ENCODE data around the gene MICOS13. TPM values are rescaled to one million over a fixed set of nuclear protein-coding genes. Genes with fewer than 3 reads are reported as not detected.
A peak's percentile ranks its signal among the peaks of the same experiment; 100 is the strongest.

The MICOS13 gene
- total RNA-seq, 1 donor from 2014 or later = 42.2 TPM

GRCh38 chr19:5631567-5632240, 48.6 kb downstream of the MICOS13 start:
- Mint-ChIP-seq H3K27me3 (no peaks in the 10 kb centered on the region), H3K4me3 (no peak overlapping the region), H3K36me3 (peaks cover 27% of the 10 kb centered on the region), H3K27ac (peak overlapping the region; percentile 48), H3K9me3 (no peaks in the 10 kb centered on the region), H3K4me1 (ENCODE audit: unreplicated experiment) (peaks cover 21% of the 10 kb centered on the region)
- no peak for TF ChIP-seq CTCF (conservative IDR thresholded peaks at IDR 0.05)
- DNase-seq (ENCODE audit: extremely low spot score, unreplicated experiment) = no peak

- TF ChIP-seq CTCF (conservative IDR thresholded peaks at IDR 0.05) = no peak
- Mint-ChIP-seq H3K4me3 (no peak overlapping the region), H3K36me3 (peaks cover 32% of the 10 kb centered on the region), H3K9me3 (no peaks in the 10 kb centered on the region), H3K4me1 (ENCODE audit: unreplicated experiment) (peaks cover 43% of the 10 kb centered on the region), H3K27ac (no peak overlapping the region), H3K27me3 (no peaks in the 10 kb centered on the region)
- DNase-seq (ENCODE audit: extremely low spot score, unreplicated experiment) = no peak
These were observed 51.3 kb downstream of the MICOS13 start for GRCh38 chr19:5628919-5629481.

GRCh38 chr19:5628461-5628860, 51.9 kb downstream of the MICOS13 start:
- no peaks in the 10 kb centered on the region for H3K9me3 Mint-ChIP-seq
- TF ChIP-seq CTCF (conservative IDR thresholded peaks at IDR 0.05) = no peak
- peaks cover 43% of the 10 kb centered on the region for H3K4me1 Mint-ChIP-seq (ENCODE audit: unreplicated experiment)
- no peak overlapping the region for H3K4me3 Mint-ChIP-seq
- no peak overlapping the region for H3K27ac Mint-ChIP-seq
- no peak for DNase-seq (ENCODE audit: extremely low spot score, unreplicated experiment)
- peaks cover 32% of the 10 kb centered on the region for H3K36me3 Mint-ChIP-seq
- H3K27me3 Mint-ChIP-seq = no peaks in the 10 kb centered on the region

Other genes starting within 250 kb of the MICOS13 start
- gene ZNRF4, start 225.1 kb downstream of the MICOS13 start, total RNA-seq (ENCODE audit: low replicate concordance) = not detected in 2 replicates
- gene TINCR, start 112.6 kb downstream of the MICOS13 start, total RNA-seq (ENCODE audit: low replicate concordance) = 9.0 and 52.4 TPM in 2 replicates
- gene SAFB2, start 57.7 kb downstream of the MICOS13 start, total RNA-seq (ENCODE audit: low replicate concordance) = 60.9 and 93.4 TPM in 2 replicates
- gene SAFB, start 57.4 kb downstream of the MICOS13 start, total RNA-seq (ENCODE audit: low replicate concordance) = 103 and 127 TPM in 2 replicates
- 6.2 and 11.0 TPM in 2 replicates for gene HSD11B1L, start 511 bp upstream of the MICOS13 start, total RNA-seq (ENCODE audit: low replicate concordance)
- gene RPL36, start 9.8 kb upstream of the MICOS13 start, total RNA-seq (ENCODE audit: low replicate concordance) = 1,016 and 1,024 TPM in 2 replicates
- gene LONP1, start 39.6 kb upstream of the MICOS13 start, total RNA-seq (ENCODE audit: low replicate concordance) = 68.0 and 74.0 TPM in 2 replicates
- gene CATSPERD, start 40.1 kb upstream of the MICOS13 start, total RNA-seq (ENCODE audit: low replicate concordance) = 0.41 TPM in 1 of 2 replicates, not detected in the other
- gene PRR22, start 104.2 kb upstream of the MICOS13 start, total RNA-seq (ENCODE audit: low replicate concordance) = 3.3 and 5.2 TPM in 2 replicates
- gene DUS3L, start 110.6 kb upstream of the MICOS13 start, total RNA-seq (ENCODE audit: low replicate concordance) = 38.6 and 45.0 TPM in 2 replicates
- gene NRTN, start 124.6 kb upstream of the MICOS13 start, total RNA-seq (ENCODE audit: low replicate concordance) = 2.8 and 5.4 TPM in 2 replicates
- gene FUT6, start 159.2 kb upstream of the MICOS13 start, total RNA-seq (ENCODE audit: low replicate concordance) = 0.87 and 1.4 TPM in 2 replicates
- gene FUT3, start 170.9 kb upstream of the MICOS13 start, total RNA-seq (ENCODE audit: low replicate concordance) = 6.6 and 16.3 TPM in 2 replicates
- 0.17 TPM in 1 of 2 replicates, not detected in the other for gene FUT5, start 190.0 kb upstream of the MICOS13 start, total RNA-seq (ENCODE audit: low replicate concordance)
- gene NDUFA11, start 223.3 kb upstream of the MICOS13 start, total RNA-seq (ENCODE audit: low replicate concordance) = 253 and 265 TPM in 2 replicates
- 7.1 and 7.4 TPM in 2 replicates for gene VMAC, start 224.4 kb upstream of the MICOS13 start, total RNA-seq (ENCODE audit: low replicate concordance)
- 13.9 and 14.1 TPM in 2 replicates for gene CAPS, start 233.7 kb upstream of the MICOS13 start, total RNA-seq (ENCODE audit: low replicate concordance)